Measurements from ENCODE around the gene LMAN2L.
"Not testable (repeated sequence)": the region's sequence is repeated elsewhere in the genome, so short reads cannot be mapped to it uniquely, and the experiment has no call there.

LMAN2L gene

DNA sequence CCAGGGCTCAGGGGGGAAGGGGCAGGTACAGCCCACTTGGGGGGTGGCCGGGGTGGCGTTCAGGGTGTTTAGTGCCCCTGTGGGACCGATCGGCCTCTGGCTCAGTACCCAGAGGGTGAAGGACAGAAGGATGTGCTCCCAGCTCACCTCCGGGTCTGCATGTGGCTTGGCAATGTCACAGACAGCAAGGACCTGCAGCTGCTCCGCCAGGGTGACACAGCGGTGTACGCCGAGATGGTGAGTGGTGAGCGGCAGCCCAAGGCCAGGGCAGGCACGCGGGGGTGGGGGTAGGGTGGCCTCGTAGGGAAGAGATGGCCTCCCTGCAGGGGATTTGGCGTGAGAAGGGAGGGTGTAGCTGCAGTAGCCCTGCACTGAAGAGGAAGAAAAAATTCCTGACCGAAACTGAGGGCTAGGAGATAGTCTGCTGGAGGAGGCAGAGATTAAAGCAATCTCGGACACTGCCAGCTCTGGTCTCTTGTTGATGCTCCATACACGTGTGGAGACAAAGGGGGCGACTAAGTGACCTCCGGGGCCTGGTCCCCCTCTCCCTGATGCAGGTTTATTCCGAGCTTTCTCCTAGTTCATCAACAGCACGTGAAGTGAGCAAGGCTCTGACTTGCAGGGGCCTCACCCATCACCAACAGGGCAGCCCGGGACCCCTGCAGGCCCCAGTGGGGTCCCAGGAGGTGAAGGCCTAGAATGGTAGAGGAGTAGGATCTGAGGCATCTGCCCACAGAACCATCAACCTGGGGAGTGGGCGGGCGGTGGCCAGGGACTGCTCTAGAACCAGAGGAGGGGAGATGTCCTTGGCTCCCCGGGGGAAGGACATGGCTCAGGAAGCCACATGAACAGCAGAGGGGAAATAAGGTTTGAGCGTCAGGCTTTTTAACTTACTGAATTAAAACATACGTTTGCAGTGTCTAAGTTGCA, 51.9 kb downstream of the LMAN2L start:
- DNase-seq (ENCODE audit: low read depth) = no peak

DNA sequence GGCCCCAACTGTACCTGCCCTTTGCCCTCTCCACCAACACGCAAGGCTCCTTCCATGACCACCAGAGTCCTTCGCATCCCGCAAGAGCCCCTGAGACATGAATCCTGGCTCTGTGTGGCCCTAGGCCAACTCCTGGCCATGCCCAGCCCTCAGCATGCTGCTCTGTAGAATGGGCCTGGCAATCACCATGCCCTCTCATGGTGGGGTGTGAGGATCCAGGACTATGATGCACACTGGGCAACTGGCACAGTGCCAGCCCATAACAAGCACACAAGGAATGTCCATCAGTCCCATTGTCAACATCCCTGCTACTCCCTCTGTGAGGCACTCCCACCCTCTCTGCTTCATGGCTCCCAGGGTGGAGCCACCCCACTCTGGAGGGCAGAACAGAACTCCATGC, 52.6 kb downstream of the LMAN2L start:
- DNase-seq (ENCODE audit: low read depth) = no peak

DNA sequence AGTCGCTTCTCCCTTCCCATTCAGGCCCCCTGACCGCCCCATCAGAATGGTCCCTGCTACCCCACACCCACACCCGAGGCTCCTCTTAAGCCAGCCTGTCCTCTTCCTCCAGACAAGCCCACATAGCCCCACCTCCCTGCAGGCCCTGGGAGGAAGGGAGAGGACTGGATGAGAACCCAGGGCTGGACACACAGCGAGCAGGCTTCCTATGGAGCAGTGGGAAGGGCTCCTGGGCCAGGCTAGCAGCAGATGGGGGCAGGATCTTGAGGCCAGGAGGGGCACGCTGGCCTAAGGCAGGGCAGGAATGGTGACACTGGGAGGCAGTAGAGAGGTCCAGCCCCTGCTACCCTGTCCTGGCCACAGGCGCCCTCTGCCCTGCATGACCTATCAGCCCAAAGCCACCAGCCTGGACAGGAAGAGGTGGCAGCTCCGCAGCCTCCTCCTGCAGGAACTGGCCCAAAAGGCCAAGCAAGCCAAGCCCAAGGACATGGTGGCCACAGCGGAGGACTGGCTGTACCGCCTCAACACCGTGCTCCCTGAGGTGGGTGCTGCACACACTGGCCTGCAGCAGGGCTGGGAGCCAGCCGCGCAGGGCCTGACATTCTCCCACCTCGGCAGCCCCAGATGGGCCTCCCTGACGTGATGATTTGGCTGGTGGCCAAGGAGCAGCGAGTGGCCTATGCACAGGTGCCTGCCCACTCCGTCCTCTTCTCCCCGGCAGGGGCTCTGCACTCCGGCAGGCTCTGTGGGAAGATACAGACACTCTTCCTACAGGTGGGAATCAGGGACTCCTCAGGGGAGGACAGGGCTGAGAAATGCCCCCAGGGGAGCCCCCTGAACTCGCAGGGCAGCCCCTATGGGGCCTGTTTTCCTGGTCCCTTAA, 54.0 kb downstream of the LMAN2L start:
- DNase-seq (ENCODE audit: low read depth) = peak; percentile 36

DNA sequence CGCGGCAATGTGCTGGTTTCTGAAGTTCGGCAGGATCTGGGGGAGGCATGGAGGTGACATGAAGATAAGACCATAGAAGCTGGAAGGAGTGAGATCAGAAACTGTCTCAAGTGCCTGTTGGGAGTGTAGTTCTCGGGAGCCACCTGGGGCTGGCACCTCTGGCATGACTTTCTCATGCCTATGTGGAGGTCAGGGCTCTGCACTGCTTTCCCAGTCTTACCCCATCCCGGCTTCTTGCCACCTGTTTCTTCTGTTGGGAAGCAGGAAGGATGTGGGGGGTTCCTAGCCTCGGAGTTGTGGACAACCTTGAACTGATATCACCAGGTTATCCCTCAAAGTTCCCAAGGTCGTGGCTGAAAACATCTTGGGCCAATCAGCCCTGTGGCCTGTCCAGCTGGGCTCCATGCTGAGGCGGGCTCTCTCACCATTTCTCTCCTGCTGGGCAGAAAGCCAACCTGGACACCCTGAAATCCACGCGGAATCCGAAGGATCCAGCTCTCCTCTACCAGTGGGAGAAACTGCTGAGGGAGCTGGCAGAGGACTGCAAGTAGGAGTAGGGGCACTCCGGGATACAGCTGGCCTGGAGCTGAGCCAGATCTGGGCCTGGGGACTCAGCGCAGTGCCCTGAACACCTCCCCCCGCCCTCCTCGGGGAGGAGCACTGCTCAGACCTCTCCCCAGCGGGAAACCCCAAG, 54.8 kb downstream of the LMAN2L start:
- DNase-seq (ENCODE audit: low read depth) = peak; percentile 11

DNA sequence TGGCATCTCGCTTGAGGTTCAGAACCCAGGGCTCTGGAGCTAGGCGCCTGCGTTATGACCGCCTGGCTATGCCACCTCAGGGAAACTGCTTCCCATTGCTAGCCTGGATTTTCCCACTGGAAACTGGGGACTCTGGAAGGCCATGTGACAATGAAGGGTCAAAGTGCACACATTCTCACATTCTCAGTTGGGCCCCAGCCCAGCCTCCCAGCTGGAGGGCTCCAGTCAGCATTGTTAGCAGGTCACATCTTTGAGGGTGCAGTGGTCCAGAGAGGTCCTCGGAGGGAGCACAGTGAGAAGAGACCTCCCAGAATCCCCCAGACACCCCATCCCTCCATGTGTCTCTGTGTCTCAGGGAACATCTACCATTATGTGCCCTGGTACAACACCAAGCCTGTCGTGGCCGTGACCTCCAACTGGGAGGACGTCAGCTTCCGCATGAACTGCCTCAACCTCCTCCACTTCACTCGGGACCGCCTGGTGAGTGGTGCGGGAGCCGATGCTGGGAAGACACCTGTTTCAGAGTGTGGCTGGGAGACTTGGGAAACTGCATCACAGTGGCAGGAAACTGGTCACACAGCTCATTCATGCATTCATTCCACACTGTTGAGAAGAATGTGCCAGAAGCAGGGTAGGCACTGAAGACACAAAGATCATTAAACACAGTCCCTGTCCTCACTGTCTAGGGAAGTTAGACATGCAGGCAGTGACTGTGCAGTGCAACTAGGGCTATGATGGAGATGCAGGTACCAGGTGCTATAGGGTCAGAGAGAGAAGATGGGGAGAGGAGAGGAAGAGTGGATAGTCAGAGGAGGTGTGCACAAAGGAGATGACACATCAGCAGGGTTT, 55.7 kb downstream of the LMAN2L start:
- no peak for DNase-seq (ENCODE audit: low read depth)

DNA sequence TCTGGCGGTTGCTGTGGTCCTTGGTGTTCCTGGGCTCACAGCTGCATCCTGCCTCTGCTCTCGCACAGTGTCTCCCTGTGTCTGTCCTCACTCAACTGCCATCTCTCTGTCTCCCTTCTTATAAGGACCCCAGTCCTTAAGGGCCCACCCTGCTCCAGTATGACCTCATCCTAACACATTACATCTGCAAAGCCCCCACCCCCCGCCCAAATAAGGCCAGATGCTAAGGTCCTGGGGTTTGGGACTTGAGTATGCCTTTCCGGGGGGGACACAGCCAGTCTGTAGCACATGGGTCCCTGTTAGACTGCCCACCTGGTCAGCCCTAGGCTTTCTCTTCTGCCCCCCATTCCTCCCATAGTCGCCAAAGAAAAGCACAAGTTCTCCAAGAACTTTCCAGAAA, 56.6 kb downstream of the LMAN2L start:
- no peak for DNase-seq (ENCODE audit: low read depth)

DNA sequence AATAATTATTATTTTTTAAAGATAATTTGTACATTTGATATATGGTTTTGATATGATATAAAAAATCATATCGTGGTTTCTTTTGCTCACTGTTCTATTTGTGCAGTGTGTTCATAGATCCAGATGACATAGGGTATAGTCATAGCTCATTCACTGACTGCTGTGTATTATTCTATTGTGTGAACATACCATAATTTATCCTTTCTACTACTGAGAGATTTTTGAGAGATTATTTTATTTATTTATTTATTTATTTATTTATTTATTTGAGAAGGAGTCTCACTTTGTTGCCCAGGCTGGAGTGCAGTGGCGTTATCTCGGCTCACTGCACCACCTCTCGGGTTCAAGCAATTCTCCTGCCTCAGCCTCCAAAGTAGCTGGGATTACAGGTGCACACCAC, 58.3 kb downstream of the LMAN2L start:
- DNase-seq (ENCODE audit: low read depth) = no peak

DNA sequence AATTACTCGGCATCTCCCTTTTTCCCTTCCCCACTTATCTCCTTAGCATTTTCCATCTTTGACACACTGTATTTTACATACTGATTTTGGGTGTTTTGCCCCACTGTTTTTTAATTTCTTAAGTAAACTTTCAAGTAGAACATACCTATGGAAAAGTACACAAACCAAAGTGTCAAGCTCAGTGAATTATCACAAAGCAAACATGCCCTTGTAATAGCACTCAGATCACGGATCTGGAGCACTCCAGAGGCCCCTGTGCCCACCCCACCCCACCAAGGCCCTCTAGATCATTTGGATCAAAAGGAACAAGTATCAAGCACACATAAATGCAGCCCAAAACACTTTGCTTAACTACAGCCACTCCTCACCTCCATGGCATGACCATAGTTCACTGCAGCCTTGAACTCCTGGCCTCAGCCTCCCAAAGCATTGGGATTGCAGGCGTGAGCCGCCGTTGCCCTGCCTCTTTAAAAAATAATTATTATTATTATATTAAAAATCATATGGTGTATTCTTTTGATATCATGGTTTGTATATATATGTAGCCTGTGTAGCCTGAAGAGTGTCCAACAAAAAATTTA, 59.2 kb downstream of the LMAN2L start:
- DNase-seq (ENCODE audit: low read depth) = no peak

DNA sequence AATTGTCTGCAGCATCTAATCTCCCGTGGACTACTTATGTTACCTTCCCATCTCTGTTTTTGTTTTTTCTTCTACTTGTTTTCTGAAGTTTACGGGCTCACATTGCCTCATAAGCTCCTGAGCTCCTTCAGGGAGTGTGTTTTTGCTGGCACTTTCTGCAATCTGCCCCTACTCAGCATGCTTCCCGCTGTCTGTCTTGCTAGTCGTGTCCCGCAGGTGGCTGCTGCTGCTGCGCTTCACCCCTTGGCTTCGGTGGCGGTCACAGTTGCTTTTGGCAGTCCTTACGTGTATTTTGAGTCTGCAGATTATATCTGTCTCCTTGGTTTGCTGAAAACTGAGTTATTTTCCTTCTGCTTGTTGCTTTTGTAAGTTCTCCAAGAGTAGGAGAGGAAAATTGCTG, 60.0 kb downstream of the LMAN2L start:
- DNase-seq (ENCODE audit: low read depth) = peak; percentile 21

DNA sequence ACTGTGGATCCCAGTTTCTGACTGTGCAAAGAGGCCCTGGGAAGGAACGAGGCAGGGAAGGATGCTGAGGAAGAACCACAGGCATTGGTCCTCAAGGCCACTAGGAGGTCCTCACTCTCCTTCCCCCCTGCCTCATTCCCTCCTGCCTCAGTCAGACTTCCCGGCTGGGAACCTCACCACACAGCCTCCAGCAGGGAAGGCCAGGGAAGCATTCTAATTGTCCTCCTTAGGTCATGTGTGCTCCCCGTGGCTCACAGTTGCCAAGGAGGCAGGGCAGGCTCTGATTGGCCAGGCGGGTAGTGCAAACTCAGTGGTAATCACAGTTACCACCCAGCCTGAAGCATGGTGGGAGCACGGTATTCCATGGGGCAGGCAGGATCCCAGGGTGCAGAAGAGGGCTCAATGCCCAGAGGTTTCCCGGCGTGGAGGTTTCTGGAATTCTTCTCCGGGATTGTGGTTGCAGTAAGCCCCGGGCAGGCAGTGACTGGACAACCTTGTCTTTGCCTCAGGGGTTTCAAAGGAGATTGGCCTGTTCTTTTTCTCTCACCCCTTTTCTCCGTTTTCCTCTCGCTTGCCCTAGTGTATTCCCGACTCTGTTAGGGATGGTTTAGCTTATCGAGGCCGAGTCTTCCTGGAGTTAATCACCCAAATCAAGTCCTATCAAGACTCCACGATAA, 70.2 kb downstream of the LMAN2L start:
- no peak for DNase-seq (ENCODE audit: low read depth)

DNA sequence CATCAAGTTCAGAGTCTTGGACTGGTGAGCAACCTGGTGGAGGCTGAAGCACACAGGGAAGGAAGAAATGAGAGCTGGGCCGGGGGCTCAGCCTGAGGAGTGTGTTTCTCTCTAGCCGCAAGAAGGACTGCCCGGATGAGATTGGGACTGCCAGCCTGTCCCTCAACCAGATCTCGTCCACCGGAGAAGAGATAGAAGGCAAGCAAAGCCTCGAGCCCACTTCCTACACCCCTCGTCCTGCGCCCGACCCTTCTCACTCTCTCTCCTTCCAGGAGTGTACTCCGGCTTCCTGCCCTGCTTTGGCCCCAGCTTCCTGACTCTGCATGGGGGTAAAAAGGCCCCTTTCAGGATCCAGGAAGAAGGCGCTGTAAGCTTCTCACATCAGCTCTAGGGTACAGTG, 71.1 kb downstream of the LMAN2L start:
- no peak for DNase-seq (ENCODE audit: low read depth)

DNA sequence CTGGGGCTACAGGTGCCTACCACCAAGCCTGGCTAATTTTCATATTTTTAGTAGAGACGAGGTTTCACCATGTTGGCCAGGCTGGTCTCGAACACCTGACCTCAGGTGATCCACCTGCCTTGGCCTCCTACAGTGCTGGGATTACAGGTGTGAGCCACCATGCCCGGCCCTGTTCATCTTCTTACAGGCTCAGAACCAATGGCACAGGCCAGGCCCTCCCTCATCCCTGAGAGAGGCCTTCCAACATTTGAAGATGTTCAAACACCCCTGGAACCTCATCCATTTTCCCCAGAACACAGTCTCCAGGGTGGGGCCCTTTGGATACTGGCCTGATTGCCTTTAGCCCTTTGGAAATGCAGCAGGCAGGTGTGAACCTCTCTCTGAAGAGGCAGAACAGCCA, 74.1 kb downstream of the LMAN2L start:
- not testable (repeated sequence) for DNase-seq (ENCODE audit: low read depth)

DNA sequence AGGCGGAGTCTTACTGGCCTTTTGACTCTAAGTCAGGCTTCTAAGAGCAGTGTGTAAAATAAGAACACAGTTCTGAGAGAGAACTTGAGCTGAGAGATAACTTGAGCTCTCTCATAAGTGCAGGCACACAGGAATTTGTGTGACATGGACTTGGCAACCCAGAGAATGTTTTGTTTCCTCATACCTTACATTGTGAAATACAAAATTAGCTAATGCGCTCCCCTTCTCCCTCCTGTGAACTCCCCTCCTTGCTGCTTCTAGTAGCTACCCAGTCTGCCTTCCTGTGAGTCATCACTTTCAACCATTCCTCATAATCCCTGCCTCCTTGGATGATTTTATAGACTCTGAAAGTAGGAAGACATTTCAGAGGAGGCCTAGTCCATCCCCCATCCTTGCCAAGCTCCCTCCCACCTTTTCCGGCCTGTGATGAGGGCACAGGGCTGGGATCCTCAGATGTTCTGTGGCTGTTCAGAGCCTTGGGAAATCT, 74.7 kb downstream of the LMAN2L start:
- DNase-seq (ENCODE audit: low read depth) = peak; percentile 100

DNA sequence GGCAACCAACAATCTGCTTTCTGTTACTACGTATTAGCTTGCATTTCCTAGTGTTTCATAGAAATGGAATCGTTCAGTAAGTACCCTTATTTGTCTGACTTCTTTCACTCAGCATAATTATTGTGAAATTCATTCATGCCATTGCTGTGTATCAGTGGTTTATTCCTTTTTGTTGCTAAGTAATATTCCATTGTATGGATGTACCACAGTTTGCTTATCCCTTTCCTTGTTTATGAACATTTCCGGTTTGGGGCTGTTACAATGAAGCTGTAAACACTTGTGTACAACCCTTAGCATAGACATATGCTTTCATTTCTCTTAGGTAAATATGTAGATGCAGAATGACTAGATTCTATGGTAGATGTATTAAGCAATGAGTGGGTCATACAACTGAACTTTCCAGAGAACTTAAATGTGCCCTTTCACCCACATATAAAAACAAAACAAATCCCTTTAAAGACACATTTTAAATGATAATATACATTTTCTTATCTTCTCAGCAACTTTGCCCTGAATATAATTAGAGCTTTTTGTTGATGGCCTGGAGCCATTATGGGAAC, 75.4 kb downstream of the LMAN2L start:
- peak; percentile 35 for DNase-seq (ENCODE audit: low read depth)

DNA sequence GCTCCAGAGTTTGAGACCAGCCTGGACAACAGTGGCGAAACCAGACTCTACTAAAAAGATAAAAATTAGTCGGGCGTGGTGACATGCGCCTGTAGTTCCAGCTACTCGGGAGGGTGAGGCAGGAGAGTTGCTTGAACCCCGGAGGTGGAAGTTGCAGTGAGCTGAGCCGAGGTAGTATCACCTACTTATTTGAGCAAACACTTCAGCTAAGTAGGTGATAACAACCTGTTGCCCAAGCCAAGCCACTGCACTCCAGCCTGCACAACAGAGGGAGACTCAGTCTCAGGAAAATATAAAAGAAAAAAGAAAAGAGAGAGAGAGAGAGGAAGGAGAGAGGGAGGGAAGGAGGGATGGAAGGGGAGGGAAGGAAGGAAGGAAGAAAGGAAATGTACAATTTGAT, 76.0 kb downstream of the LMAN2L start:
- no peak for DNase-seq (ENCODE audit: low read depth)

DNA sequence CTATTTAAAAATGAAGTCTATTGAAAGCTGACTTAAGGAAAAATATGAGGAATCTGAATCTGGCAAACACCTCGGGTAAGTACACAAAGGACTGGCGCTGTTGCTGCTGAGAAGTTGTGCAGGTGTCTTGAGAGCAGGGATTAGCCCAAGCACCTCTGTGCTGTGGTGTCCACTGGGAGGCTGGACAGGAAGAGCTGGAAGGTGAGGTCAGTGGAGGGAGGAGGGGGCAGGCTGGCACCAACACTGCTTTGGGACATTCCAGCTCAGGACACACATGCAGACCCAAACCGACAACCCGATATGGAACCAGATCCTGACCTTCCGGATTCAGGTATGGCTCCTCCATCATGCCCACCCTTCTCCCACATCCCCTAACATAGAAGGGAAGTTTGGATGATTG, 76.7 kb downstream of the LMAN2L start:
- no peak for DNase-seq (ENCODE audit: low read depth)

DNA sequence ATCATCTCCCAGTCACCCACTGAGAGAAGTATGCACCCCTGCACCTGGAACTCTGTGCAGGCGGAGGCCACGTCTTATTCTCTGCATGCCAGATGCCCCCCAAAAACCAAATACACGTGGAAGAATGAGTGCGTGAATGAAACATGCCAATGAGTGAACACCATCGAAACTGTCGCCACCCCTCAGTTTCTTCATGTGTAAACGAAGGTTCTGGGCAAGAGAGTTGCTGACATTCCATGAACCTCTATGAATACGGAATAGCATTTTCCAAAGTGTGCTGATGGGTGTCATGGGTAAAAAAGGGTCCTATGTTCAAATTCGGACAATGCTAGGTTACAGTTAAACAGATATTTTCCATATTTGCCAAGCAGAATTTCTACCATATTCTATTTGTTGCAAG, 77.5 kb downstream of the LMAN2L start:
- no peak for DNase-seq (ENCODE audit: low read depth)

DNA sequence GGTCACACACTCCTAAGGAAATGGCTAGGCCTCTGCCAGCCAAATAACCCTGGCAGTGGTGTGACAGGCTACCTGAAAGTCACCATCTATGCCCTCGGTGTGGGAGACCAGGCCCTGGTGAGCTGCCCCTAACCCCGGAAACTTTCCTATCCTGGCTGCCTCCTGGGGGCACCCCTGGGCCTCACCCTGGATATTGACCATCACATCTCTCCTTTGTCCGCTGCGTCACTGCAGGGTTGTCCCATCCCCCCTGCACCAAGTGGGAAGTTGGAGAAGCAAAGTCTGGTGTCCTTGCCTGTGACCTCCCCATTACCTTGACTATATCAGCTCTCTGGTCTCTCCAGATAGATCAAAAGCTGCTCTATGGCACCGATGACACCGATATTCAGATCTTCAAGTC, 78.5 kb downstream of the LMAN2L start:
- DNase-seq (ENCODE audit: low read depth) = no peak

DNA sequence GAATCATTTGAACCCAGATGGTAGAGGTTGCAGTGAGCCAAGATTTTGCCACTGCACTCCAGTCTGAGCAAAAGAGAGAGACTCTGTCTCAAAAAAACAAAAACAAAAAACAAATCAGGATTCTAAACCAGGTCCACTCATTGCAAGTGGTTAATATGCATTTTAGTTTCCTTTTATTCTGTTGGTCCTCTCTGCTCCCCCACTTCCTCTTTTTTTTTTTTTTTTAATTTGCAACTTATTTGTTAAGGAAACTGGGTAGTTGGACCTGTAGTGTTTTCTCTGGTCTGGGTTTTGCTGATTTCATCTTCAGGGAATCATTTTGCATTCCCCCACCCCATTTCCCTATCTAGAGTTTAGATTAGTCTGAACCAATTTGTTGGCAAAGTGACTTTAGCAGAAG, 83.3 kb downstream of the LMAN2L start:
- DNase-seq (ENCODE audit: low read depth) = no peak
